Liver (tissue), 3 donors: ENCODE measurements around the gene AJAP1.

Experiments
- CTCF ChIP-seq: fragments of 150-350 bp; IDR thresholded peaks from 2 replicates; pipeline ENCODE4 v1.5.1; 2017; ENCODE audit warnings: improper control_type of control experiment, low read depth, low read length; ENCODE audit not compliant: missing input control
- EGR1 ChIP-seq, 2 donors: IDR thresholded peaks; 2 replicates each; pipeline ENCODE4 v1.6.1; 2016 to 2018; ENCODE audit warnings: antibody characterized with exemption in 2 of 2, low read depth in 2 of 2
- GABPA ChIP-seq, 2 donors: IDR thresholded peaks in 1 of 2; conservative IDR thresholded peaks in 1 of 2; 2 replicates each; pipeline ENCODE4 v1.6.1; 2016; ENCODE audit warnings: antibody characterized with exemption in 2 of 2, mild to moderate bottlenecking in 1 of 2, moderate library complexity in 1 of 2
- JUND ChIP-seq, 2 donors: IDR thresholded peaks; 2 replicates each; pipeline ENCODE4 v1.6.1; 2016; ENCODE audit warnings: antibody characterized with exemption in 2 of 2
- MAX ChIP-seq: IDR thresholded peaks from 2 replicates; pipeline ENCODE4 v1.6.1; 2016; ENCODE audit warnings: antibody characterized with exemption
- RAD21 ChIP-seq, 2 donors: IDR thresholded peaks; 2 replicates each; pipeline ENCODE4 v1.6.1; 2016; ENCODE audit warnings: antibody characterized with exemption in 2 of 2, mild to moderate bottlenecking in 2 of 2
- REST ChIP-seq: IDR thresholded peaks from 2 replicates; pipeline ENCODE4 v1.6.1; 2016; ENCODE audit warnings: antibody characterized with exemption, mild to moderate bottlenecking
- RXRA ChIP-seq, 2 donors: IDR thresholded peaks; 2 replicates each; pipeline ENCODE4 v1.6.1; 2017 to 2018; ENCODE audit warnings: antibody characterized with exemption in 2 of 2, mild to moderate bottlenecking in 1 of 2
- SP1 ChIP-seq: IDR thresholded peaks from 2 replicates; pipeline ENCODE4 v1.6.1; 2018; ENCODE audit warnings: antibody characterized with exemption, mild to moderate bottlenecking
- TAF1 ChIP-seq: conservative IDR thresholded peaks from 2 replicates; pipeline ENCODE4 v1.6.1; 2016; ENCODE audit warnings: antibody characterized with exemption, mild to moderate bottlenecking
- donor health status: healthy.
- donor health status: healthy.

DNA sequence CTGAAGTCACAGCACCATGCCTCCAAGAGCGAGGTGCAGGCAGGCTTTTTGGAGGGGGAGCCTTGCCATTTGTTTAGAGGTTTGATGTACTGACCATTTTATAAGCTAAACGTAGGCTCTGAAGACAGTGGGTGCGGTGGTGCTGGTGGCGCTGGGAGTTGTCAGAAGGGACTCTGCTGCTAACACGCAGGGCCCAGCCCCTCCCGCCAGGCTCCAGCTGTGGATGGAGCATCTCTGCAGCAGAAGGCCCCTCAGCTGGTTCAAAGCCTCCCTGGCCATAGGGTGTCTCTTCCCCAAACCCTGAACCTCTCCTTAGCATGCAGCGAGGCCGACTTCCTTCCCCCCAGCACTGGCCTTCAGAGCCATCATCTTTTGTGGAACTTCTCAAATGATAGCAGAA, 105.3 kb downstream of the AJAP1 start:
- TF ChIP-seq REST (no peak), RAD21 (IDR thresholded peaks at IDR 0.05) (no peak), CTCF (no peak), RXRA (IDR thresholded peaks at IDR 0.05) (no peak), SP1 (no peak), TAF1 (no peak), JUND (IDR thresholded peaks at IDR 0.05) (no peak), EGR1 (IDR thresholded peaks at IDR 0.05; ENCODE audit: low read depth in 2 of 2) (no peak), MAX (no peak), GABPA (IDR thresholded peaks at IDR 0.05 in 1 of 2, conservative IDR thresholded peaks at IDR 0.05 in 1 of 2) (no peak)
